DOHH2 (cell line): ENCODE data around the gene GSTO1.

ENCODE experiments used
- H3F3A ChIP-seq: fragments of 200-600 bp; sonication (generic), shearing (Covaris generic); 2 replicates; pipeline ENCODE4 v1.6.0; 2016; ENCODE audit warnings: antibody characterized with exemption, mild to moderate bottlenecking; ENCODE audit not compliant: control insufficient read depth, insufficient read depth
- H3K27ac ChIP-seq: fragments of 200-600 bp; sonication (generic); 2 replicates; pipeline ENCODE4 v1.5.1; 2014; ENCODE audit warnings: low read depth, mild to moderate bottlenecking, low read length, moderate library complexity
- H3K27me3 ChIP-seq: fragments of 200-600 bp; sonication (generic); 2 replicates; pipeline ENCODE4 v1.6.1; 2014; ENCODE audit warnings: mild to moderate bottlenecking, low read length, mixed read lengths; ENCODE audit not compliant: control insufficient read depth
- H3K36me3 ChIP-seq: fragments of 200-600 bp; sonication (generic); 2 replicates; pipeline ENCODE4 v1.6.1; 2014; ENCODE audit warnings: mild to moderate bottlenecking, low read length, moderate library complexity, mixed read lengths; ENCODE audit not compliant: control insufficient read depth
- H3K4me1 ChIP-seq: fragments of 200-600 bp; sonication (generic); 2 replicates; pipeline ENCODE4 v1.6.1; 2014; ENCODE audit warnings: mild to moderate bottlenecking, low read length, mixed read lengths; ENCODE audit not compliant: control insufficient read depth
- H3K4me2 ChIP-seq: fragments of 200-600 bp; sonication (generic); 2 replicates; pipeline ENCODE4 v1.6.0; 2014; ENCODE audit warnings: mild to moderate bottlenecking, low read length, moderate library complexity
- H3K4me3 ChIP-seq: fragments of 200-600 bp; sonication (generic); 2 replicates; pipeline ENCODE4 v1.5.1; 2014; ENCODE audit warnings: mild to moderate bottlenecking, low read length, mixed read lengths
- H3K79me2 ChIP-seq: fragments of 200-600 bp; sonication (generic); 2 replicates; pipeline ENCODE4 v1.6.1; 2014; ENCODE audit warnings: mild to moderate bottlenecking, low read length, mixed read lengths; ENCODE audit not compliant: control insufficient read depth
- H3K9me2 ChIP-seq: fragments of 200-600 bp; sonication (generic); replicated peaks from 2 replicates; pipeline ENCODE4 v1.6.1; 2014; ENCODE audit warnings: mild to moderate bottlenecking, low read length, mixed read lengths; ENCODE audit not compliant: control insufficient read depth
- H3K9me3 ChIP-seq: fragments of 200-600 bp; sonication (generic); 2 replicates; pipeline ENCODE4 v1.6.1; 2014; ENCODE audit warnings: antibody characterized with exemption, low read length, mixed read lengths; ENCODE audit not compliant: control insufficient read depth, insufficient read depth
- H4K20me1 ChIP-seq: fragments of 200-600 bp; sonication (generic); 2 replicates; pipeline ENCODE4 v1.6.0; 2014; ENCODE audit warnings: low read depth, mild to moderate bottlenecking, antibody characterized with exemption, low read length, moderate library complexity; ENCODE audit not compliant: control insufficient read depth, insufficient read depth
- EZH2phosphoT487 ChIP-seq: fragments of 200-600 bp; sonication (generic); IDR thresholded peaks from 2 replicates; pipeline ENCODE4 v1.6.1; 2017; ENCODE audit warnings: borderline replicate concordance, mild to moderate bottlenecking, antibody characterized with exemption, low read length, moderate library complexity, mixed read lengths
- TF ChIP-seq, protein P1 (sequence below): fragments of 200-600 bp; sonication (generic); IDR thresholded peaks from one replicate; pipeline ENCODE4 v1.5.1; 2014; ENCODE audit warnings: antibody characterized with exemption, mild to moderate bottlenecking, low read depth, low read length; ENCODE audit not compliant: poor library complexity, severe bottlenecking

The GSTO1 gene

DNA sequence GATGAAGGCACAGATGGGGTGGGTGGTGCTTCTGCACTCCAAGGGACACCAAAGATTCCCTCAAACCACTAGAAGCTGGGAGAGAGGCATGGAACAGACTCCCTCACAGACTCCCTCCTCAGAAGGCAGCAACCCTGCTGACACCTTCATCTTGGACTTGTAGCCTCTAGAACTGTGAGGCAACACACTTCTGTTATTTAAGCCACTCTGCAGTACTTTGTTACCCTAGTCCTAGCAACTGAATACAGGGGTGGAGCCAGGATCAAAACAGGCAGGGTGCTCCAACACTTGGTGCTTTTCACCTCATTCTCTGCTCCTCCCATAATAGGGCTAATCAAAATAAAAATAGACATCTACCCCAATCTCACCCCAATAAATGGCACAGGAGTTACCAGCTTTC, 2.3 kb upstream of the GSTO1 start:
- Histone ChIP-seq H3K9me2 (no peaks in the 10 kb centered on the region), H3K27me3 (peaks cover 2% of the 10 kb centered on the region; the same call in 1 of the 2 replicates), H3K4me1 (peaks cover 24% of the 10 kb centered on the region), H3K36me3 (peaks cover 16% of the 10 kb centered on the region), H4K20me1 (no peaks in the 10 kb centered on the region), H3K27ac (no peak overlapping the region), H3F3A (no peaks in the 10 kb centered on the region), H3K9me3 (peaks cover 2% of the 10 kb centered on the region), H3K4me3 (no peak overlapping the region), H3K4me2 (no peak overlapping the region), H3K79me2 (peaks cover 32% of the 10 kb centered on the region)
- TF ChIP-seq, protein P1, sequence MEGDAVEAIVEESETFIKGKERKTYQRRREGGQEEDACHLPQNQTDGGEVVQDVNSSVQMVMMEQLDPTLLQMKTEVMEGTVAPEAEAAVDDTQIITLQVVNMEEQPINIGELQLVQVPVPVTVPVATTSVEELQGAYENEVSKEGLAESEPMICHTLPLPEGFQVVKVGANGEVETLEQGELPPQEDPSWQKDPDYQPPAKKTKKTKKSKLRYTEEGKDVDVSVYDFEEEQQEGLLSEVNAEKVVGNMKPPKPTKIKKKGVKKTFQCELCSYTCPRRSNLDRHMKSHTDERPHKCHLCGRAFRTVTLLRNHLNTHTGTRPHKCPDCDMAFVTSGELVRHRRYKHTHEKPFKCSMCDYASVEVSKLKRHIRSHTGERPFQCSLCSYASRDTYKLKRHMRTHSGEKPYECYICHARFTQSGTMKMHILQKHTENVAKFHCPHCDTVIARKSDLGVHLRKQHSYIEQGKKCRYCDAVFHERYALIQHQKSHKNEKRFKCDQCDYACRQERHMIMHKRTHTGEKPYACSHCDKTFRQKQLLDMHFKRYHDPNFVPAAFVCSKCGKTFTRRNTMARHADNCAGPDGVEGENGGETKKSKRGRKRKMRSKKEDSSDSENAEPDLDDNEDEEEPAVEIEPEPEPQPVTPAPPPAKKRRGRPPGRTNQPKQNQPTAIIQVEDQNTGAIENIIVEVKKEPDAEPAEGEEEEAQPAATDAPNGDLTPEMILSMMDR = no peak

GRCh38 chr10:104253106-104253505, 1.6 kb upstream of the GSTO1 start:
- peaks cover 24% of the 10 kb centered on the region for H3K36me3 ChIP-seq
- H3K79me2 ChIP-seq = peaks cover 39% of the 10 kb centered on the region
- H4K20me1 ChIP-seq = 0 out of 2 replicates have a peak, but pooled peaks cover 3% of the 10 kb centered on the region
- H3K4me2 ChIP-seq = no peak overlapping the region
- H3K9me2 ChIP-seq = no peaks in the 10 kb centered on the region
- no peak overlapping the region for H3K4me3 ChIP-seq
- no peaks in the 10 kb centered on the region for H3F3A ChIP-seq
- H3K9me3 ChIP-seq = no peaks in the 10 kb centered on the region
- H3K4me1 ChIP-seq = peaks cover 24% of the 10 kb centered on the region
- H3K27me3 ChIP-seq = peaks cover 2% of the 10 kb centered on the region; the same call in 1 of the 2 replicates
- H3K27ac ChIP-seq = no peak overlapping the region
- TF ChIP-seq, protein P1 = no peak
- no peak for TF ChIP-seq EZH2phosphoT487

DNA sequence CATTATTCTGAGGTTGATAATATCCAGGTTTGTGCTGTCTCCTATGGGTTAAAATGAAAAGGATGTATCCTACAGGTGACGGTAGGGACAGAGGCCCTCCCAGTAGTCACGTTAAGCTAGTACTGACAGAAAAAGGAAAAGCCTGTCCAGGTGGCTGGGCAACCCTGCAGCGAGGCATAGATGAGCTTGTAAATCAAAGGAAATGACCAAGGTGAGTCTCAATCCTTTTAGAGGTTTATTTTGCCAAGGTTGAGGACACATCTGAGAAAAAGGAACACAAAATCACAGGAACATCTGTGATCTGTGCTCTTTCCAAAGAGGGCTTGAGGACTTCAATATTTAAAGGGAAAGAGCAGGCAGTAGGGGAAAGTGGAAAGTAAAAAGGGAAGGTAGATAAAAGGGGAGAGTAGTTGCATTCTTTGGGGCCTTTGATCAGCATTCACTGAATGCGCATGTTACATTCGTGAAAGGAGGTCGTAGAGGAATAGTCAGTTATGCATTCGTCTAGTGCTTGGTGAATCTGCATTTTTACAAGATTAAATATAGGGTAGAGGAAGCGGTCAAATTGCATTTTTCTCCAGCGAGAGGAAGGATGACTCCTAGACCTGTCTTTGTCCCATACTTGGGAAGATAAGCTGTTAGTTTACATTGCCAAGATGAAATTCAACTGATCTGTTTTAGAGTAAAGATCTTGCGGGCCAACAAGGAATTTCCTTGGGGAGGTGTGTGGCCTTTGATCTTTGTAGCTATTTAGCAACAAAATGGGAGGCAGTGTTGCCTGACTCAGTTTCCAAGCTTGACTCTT, 884 bp upstream of the GSTO1 start:
- Histone ChIP-seq H3K4me1 (peaks cover 24% of the 10 kb centered on the region), H3K9me3 (no peaks in the 10 kb centered on the region), H3K4me3 (peak overlapping the region; percentile 95), H3K4me2 (peak overlapping the region; percentile 93), H4K20me1 (0 out of 2 replicates have a peak, but pooled peaks cover 3% of the 10 kb centered on the region), H3K79me2 (peaks cover 44% of the 10 kb centered on the region), H3F3A (no peaks in the 10 kb centered on the region), H3K36me3 (peaks cover 29% of the 10 kb centered on the region), H3K9me2 (no peaks in the 10 kb centered on the region), H3K27ac (no peak overlapping the region), H3K27me3 (peaks cover 2% of the 10 kb centered on the region; the same call in 1 of the 2 replicates)
- TF ChIP-seq EZH2phosphoT487 = no peak

GRCh38 chr10:104255311-104255981, 754 bp downstream of the GSTO1 start:
- Histone ChIP-seq H3K27ac (peak overlapping the region; percentile 51), H3K4me1 (peaks cover 24% of the 10 kb centered on the region), H3K79me2 (peaks cover 58% of the 10 kb centered on the region), H3K4me3 (peak overlapping the region; percentile 95), H3K9me3 (no peaks in the 10 kb centered on the region), H3F3A (no peaks in the 10 kb centered on the region), H3K9me2 (no peaks in the 10 kb centered on the region), H4K20me1 (0 out of 2 replicates have a peak, but pooled peaks cover 3% of the 10 kb centered on the region), H3K4me2 (peak overlapping the region; percentile 93), H3K36me3 (peaks cover 45% of the 10 kb centered on the region), H3K27me3 (no peaks in the 10 kb centered on the region)
- no peak for TF ChIP-seq EZH2phosphoT487
- TF ChIP-seq, protein P1 = no peak
